Measurements from ENCODE around the gene NCS1.

DNA sequence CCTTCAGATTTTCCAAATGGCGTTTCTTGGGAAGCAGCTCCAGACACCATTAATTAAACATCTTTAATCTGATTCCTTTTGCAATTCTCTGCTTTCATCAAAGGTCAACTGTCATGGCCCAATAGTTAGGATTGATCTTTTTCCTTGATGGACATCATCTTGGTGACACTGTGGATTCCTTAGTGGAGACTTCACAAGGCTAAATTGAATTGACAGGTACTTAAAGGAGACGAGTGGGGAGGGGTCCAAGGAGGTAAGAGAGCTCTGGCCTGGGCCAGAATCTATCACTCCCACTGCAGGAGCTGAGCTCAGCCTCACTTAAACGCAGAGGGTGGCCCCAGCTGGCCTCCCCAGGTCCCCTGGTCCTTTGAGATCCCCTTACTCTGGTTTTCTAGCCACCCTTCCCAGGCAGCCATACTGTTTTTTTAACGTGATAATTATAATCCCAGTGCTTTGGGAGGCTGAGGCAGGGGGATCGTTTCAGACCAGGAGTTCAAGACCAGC, 83.5 kb downstream of the NCS1 start:
- TF ChIP-seq EZH2 (IDR thresholded peaks at IDR 0.05; ENCODE audit: insufficient read depth, poor library complexity, severe bottlenecking): no peak
- no peak for TF ChIP-seq EZH2phosphoT487 (IDR thresholded peaks at IDR 0.05; ENCODE audit: insufficient read depth, low read depth)
